ENCODE measurements around the gene SLC9A5.

The SLC9A5 gene

GRCh38 chr16:67240506-67240905 is 8.3 kb upstream of the SLC9A5 start:
- Mint-ChIP-seq H3K27me3 (ENCODE audit: low read depth) (no peaks in the 10 kb centered on the region), H3K4me1 (ENCODE audit: low read depth) (peaks cover 38% of the 10 kb centered on the region), H3K9me3 (no peaks in the 10 kb centered on the region), H3K36me3 (ENCODE audit: low read depth) (peaks cover 35% of the 10 kb centered on the region), H3K27ac (no peak overlapping the region), H3K4me3 (no peak overlapping the region)
- no peak for DNase-seq (ENCODE audit: low spot score)

- Mint-ChIP-seq H3K9me3 (no peaks in the 10 kb centered on the region), H3K27ac (peak overlapping the region; percentile 75), H3K27me3 (ENCODE audit: low read depth) (no peaks in the 10 kb centered on the region), H3K4me3 (no peak overlapping the region), H3K4me1 (ENCODE audit: low read depth) (peaks cover 37% of the 10 kb centered on the region), H3K36me3 (ENCODE audit: low read depth) (peaks cover 29% of the 10 kb centered on the region)
- no peak for DNase-seq (ENCODE audit: low spot score)
Observed at GRCh38 chr16:67241008-67241900, 7.5 kb upstream of the SLC9A5 start.

- Mint-ChIP-seq H3K36me3 (ENCODE audit: low read depth) (peaks cover 21% of the 10 kb centered on the region), H3K27ac (peak overlapping the region; percentile 76), H3K4me3 (no peak overlapping the region), H3K4me1 (ENCODE audit: low read depth) (peaks cover 35% of the 10 kb centered on the region), H3K9me3 (no peaks in the 10 kb centered on the region), H3K27me3 (ENCODE audit: low read depth) (no peaks in the 10 kb centered on the region)
- no peak for DNase-seq (ENCODE audit: low spot score)
Observed at GRCh38 chr16:67242138-67242730, 6.5 kb upstream of the SLC9A5 start.

GRCh38 chr16:67243481-67243880 is 5.3 kb upstream of the SLC9A5 start:
- Mint-ChIP-seq H3K36me3 (ENCODE audit: low read depth) (peaks cover 11% of the 10 kb centered on the region), H3K4me1 (ENCODE audit: low read depth) (peaks cover 44% of the 10 kb centered on the region), H3K27me3 (ENCODE audit: low read depth) (peaks cover 4% of the 10 kb centered on the region), H3K27ac (peak overlapping the region; percentile 89), H3K9me3 (no peaks in the 10 kb centered on the region), H3K4me3 (peak overlapping the region; percentile 72)
- DNase-seq (ENCODE audit: low spot score) = no peak

- peak overlapping the region; percentile 89 for H3K27ac Mint-ChIP-seq
- H3K27me3 Mint-ChIP-seq (ENCODE audit: low read depth) = peaks cover 8% of the 10 kb centered on the region
- peaks cover 6% of the 10 kb centered on the region for H3K36me3 Mint-ChIP-seq (ENCODE audit: low read depth)
- no peaks in the 10 kb centered on the region for H3K9me3 Mint-ChIP-seq
- H3K4me1 Mint-ChIP-seq (ENCODE audit: low read depth) = peaks cover 47% of the 10 kb centered on the region
- DNase-seq (ENCODE audit: low spot score) = peak; percentile 87
- H3K4me3 Mint-ChIP-seq = peak overlapping the region; percentile 72
Observed at GRCh38 chr16:67244387-67245185, 4.2 kb upstream of the SLC9A5 start.

GRCh38 chr16:67245186-67245585 is 3.6 kb upstream of the SLC9A5 start:
- DNase-seq (ENCODE audit: low spot score) = no peak
- peaks cover 14% of the 10 kb centered on the region for H3K27me3 Mint-ChIP-seq (ENCODE audit: low read depth)
- H3K9me3 Mint-ChIP-seq = no peaks in the 10 kb centered on the region
- H3K27ac Mint-ChIP-seq = peak overlapping the region; percentile 89
- H3K4me3 Mint-ChIP-seq = peak overlapping the region; percentile 72
- H3K4me1 Mint-ChIP-seq (ENCODE audit: low read depth) = peaks cover 50% of the 10 kb centered on the region
- H3K36me3 Mint-ChIP-seq (ENCODE audit: low read depth) = peaks cover 6% of the 10 kb centered on the region

GRCh38 chr16:67245674-67246080 is 3.1 kb upstream of the SLC9A5 start:
- Mint-ChIP-seq H3K36me3 (ENCODE audit: low read depth) (peaks cover 6% of the 10 kb centered on the region), H3K27ac (peak overlapping the region; percentile 14), H3K9me3 (no peaks in the 10 kb centered on the region), H3K27me3 (ENCODE audit: low read depth) (peaks cover 16% of the 10 kb centered on the region), H3K4me1 (ENCODE audit: low read depth) (peaks cover 50% of the 10 kb centered on the region), H3K4me3 (peak overlapping the region; percentile 72)
- no peak for DNase-seq (ENCODE audit: low spot score)

GRCh38 chr16:67246081-67246755 is 2.6 kb upstream of the SLC9A5 start:
- peak overlapping the region; percentile 82 for H3K4me3 Mint-ChIP-seq
- H3K36me3 Mint-ChIP-seq (ENCODE audit: low read depth) = peaks cover 5% of the 10 kb centered on the region
- no peak overlapping the region for H3K27ac Mint-ChIP-seq
- H3K27me3 Mint-ChIP-seq (ENCODE audit: low read depth) = peaks cover 16% of the 10 kb centered on the region
- peaks cover 49% of the 10 kb centered on the region for H3K4me1 Mint-ChIP-seq (ENCODE audit: low read depth)
- no peaks in the 10 kb centered on the region for H3K9me3 Mint-ChIP-seq
- DNase-seq (ENCODE audit: low spot score) = peak; percentile 65

GRCh38 chr16:67246756-67247191 is 2.0 kb upstream of the SLC9A5 start:
- peaks cover 16% of the 10 kb centered on the region for H3K27me3 Mint-ChIP-seq (ENCODE audit: low read depth)
- H3K4me1 Mint-ChIP-seq (ENCODE audit: low read depth) = peaks cover 44% of the 10 kb centered on the region
- H3K27ac Mint-ChIP-seq = peak overlapping the region; percentile 47
- H3K36me3 Mint-ChIP-seq (ENCODE audit: low read depth) = peaks cover 2% of the 10 kb centered on the region
- H3K9me3 Mint-ChIP-seq = no peaks in the 10 kb centered on the region
- DNase-seq (ENCODE audit: low spot score) = no peak
- H3K4me3 Mint-ChIP-seq = peak overlapping the region; percentile 82

GRCh38 chr16:67247192-67248072 is 1.3 kb upstream of the SLC9A5 start, which contains the start of gene FHOD1:
Gene FHOD1 (minus strand): TSS chr16:67247481. CDS start chr16:67247410, 71 bp downstream.
- peak within 1 kb of the TSS; percentile 82 for H3K4me3 Mint-ChIP-seq
- no peaks in the 10 kb centered on the region for H3K9me3 Mint-ChIP-seq
- H3K27me3 Mint-ChIP-seq (ENCODE audit: low read depth) = peaks cover 16% of the 10 kb centered on the region
- H3K4me1 Mint-ChIP-seq (ENCODE audit: low read depth) = peaks cover 43% of the 10 kb centered on the region
- peaks cover 2% of the 10 kb centered on the region for H3K36me3 Mint-ChIP-seq (ENCODE audit: low read depth)
- DNase-seq (ENCODE audit: low spot score) = peak; percentile 99
- H3K27ac Mint-ChIP-seq = peak within 1 kb of the TSS; percentile 80

- H3K4me3 Mint-ChIP-seq = peak overlapping the region; percentile 82
- H3K27me3 Mint-ChIP-seq (ENCODE audit: low read depth) = peaks cover 16% of the 10 kb centered on the region
- H3K4me1 Mint-ChIP-seq (ENCODE audit: low read depth) = peaks cover 40% of the 10 kb centered on the region
- no peaks in the 10 kb centered on the region for H3K9me3 Mint-ChIP-seq
- H3K36me3 Mint-ChIP-seq (ENCODE audit: low read depth) = no peaks in the 10 kb centered on the region
- DNase-seq (ENCODE audit: low spot score) = no peak
- H3K27ac Mint-ChIP-seq = peak overlapping the region; percentile 71
Observed at GRCh38 chr16:67248073-67248400, 742 bp upstream of the SLC9A5 start.

GRCh38 chr16:67249178-67250044 is 632 bp downstream of the SLC9A5 start:
- H3K4me1 Mint-ChIP-seq (ENCODE audit: low read depth) = peaks cover 27% of the 10 kb centered on the region
- no peak for DNase-seq (ENCODE audit: low spot score)
- peak overlapping the region; percentile 76 for H3K4me3 Mint-ChIP-seq
- peak overlapping the region; percentile 74 for H3K27ac Mint-ChIP-seq
- H3K27me3 Mint-ChIP-seq (ENCODE audit: low read depth) = peaks cover 16% of the 10 kb centered on the region
- no peaks in the 10 kb centered on the region for H3K36me3 Mint-ChIP-seq (ENCODE audit: low read depth)
- H3K9me3 Mint-ChIP-seq = no peaks in the 10 kb centered on the region
